Measurements from ENCODE around the gene TRAF2.
A peak's percentile ranks its signal among the peaks of the same experiment; 100 is the strongest.
"Not testable (repeated sequence)": the region's sequence is repeated elsewhere in the genome, so short reads cannot be mapped to it uniquely, and the experiment has no call there.

Gene TRAF2

GRCh38 chr9:136882109-136882946 lies 4.0 kb upstream of the TRAF2 start:
- peak; percentile 95 for DNase-seq (ENCODE audit: low spot score)

GRCh38 chr9:136882947-136883283 lies 3.4 kb upstream of the TRAF2 start:
- not testable (repeated sequence) for DNase-seq (ENCODE audit: low spot score)

- not testable (repeated sequence) for DNase-seq (ENCODE audit: low spot score)
Measured at GRCh38 chr9:136883670-136884069, 2.6 kb upstream of the TRAF2 start.

- peak; percentile 25 for DNase-seq (ENCODE audit: low spot score)
Measured at GRCh38 chr9:136886610-136887597, 588 bp downstream of the TRAF2 start.

GRCh38 chr9:136888454-136888853 lies 2.1 kb downstream of the TRAF2 start:
- no peak for DNase-seq (ENCODE audit: low spot score)

GRCh38 chr9:136889858-136890257 lies 3.5 kb downstream of the TRAF2 start:
- no peak for DNase-seq (ENCODE audit: low spot score)

- DNase-seq (ENCODE audit: low spot score), result no peak
Measured at GRCh38 chr9:136890661-136891060, 4.3 kb downstream of the TRAF2 start.

GRCh38 chr9:136896027-136896426 lies 9.7 kb downstream of the TRAF2 start:
- DNase-seq (ENCODE audit: low spot score), result no peak

GRCh38 chr9:136898483-136899100 lies 12.3 kb downstream of the TRAF2 start:
- no peak for DNase-seq (ENCODE audit: low spot score)

- no peak for DNase-seq (ENCODE audit: low spot score)
Measured at GRCh38 chr9:136899196-136899595, 12.9 kb downstream of the TRAF2 start.

GRCh38 chr9:136900556-136900955 lies 14.2 kb downstream of the TRAF2 start:
- DNase-seq (ENCODE audit: low spot score), result no peak

- peak; percentile 81 for DNase-seq (ENCODE audit: low spot score)
Measured at GRCh38 chr9:136900988-136901515, 14.7 kb downstream of the TRAF2 start.

GRCh38 chr9:136901516-136902258 lies 15.4 kb downstream of the TRAF2 start:
- DNase-seq (ENCODE audit: low spot score), result peak; percentile 97

GRCh38 chr9:136902259-136902821 lies 16.0 kb downstream of the TRAF2 start:
- DNase-seq (ENCODE audit: low spot score), result peak; percentile 95

GRCh38 chr9:136903041-136903554 lies 16.8 kb downstream of the TRAF2 start:
- DNase-seq (ENCODE audit: low spot score), result no peak

- DNase-seq (ENCODE audit: low spot score), result no peak
Measured at GRCh38 chr9:136906266-136906665, 19.9 kb downstream of the TRAF2 start.

GRCh38 chr9:136907011-136907914 lies 20.9 kb downstream of the TRAF2 start:
- no peak for DNase-seq (ENCODE audit: low spot score)

GRCh38 chr9:136910197-136910900 lies 24.0 kb downstream of the TRAF2 start:
- no peak for DNase-seq (ENCODE audit: low spot score)

- no peak for DNase-seq (ENCODE audit: low spot score)
Measured at GRCh38 chr9:136910901-136911245, 24.6 kb downstream of the TRAF2 start.

Measured in kidney tubule cell (primary cell).